Stimulated activated CD8-positive, alpha-beta memory T cell treated with anti-CD3 and anti-CD28 coated beads, Interleukin-4, amount 100 ng/mL, for 48 hours (primary cell): ENCODE results near the gene PCGF5.
A peak's percentile ranks its signal among the peaks of the same experiment; 100 is the strongest.
"Not testable (repeated sequence)": the region's sequence is repeated elsewhere in the genome, so short reads cannot be mapped to it uniquely, and the experiment has no call there.

Experiments used
- DNase-seq: peaks from one replicate; pipeline ENCODE4 v3.0.0-alpha.2; 2020

The PCGF5 gene

GRCh38 chr10:91210435-91210834, 10.0 kb upstream of the PCGF5 start:
- DNase-seq: no peak

DNA sequence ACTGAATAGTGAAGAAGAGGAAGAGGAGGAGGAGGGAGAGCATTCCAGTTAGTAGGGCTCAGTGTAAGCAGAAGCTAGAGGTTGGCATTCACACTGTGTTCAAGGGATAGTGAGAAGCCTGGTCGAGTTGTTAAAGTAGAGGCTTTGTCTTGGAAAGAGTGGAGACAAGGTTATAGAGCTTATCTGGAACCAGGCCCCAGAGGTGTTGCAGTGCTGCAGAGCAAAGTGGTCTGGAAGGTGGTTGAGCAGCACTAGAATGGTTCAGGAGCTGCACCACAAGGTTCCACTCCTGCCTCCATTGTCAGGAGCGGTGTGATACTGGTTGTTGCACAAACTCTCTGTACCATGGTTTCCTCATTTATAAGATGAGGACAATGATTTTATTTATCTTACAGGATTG, 8.8 kb upstream of the PCGF5 start:
- no peak for DNase-seq

DNA sequence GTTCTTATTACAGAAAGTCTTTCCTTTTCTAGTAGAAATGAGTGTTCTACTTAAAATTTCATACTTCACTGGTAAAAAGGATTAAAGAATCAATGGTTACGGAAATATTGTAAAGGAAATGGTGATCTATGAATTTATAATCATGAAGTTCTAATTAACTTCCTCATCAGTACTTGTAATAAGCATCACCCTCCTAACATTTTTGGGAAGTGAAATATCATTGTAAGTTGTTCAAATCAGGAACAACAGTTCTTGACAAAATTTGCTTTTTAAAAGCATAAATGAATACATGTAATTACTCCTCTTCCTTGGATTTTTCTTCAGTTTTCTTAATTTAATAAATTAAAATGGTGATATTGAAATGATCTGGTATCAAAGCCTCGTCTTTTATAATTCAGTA, 5.6 kb upstream of the PCGF5 start:
- DNase-seq: no peak

GRCh38 chr10:91215384-91215783, 5.1 kb upstream of the PCGF5 start:
- DNase-seq: no peak

- no peak for DNase-seq
Observed at GRCh38 chr10:91219371-91220193, 881 bp upstream of the PCGF5 start.

- DNase-seq: peak; percentile 44
Observed at GRCh38 chr10:91220954-91221675, 652 bp downstream of the PCGF5 start.

GRCh38 chr10:91226093-91226492, 5.6 kb downstream of the PCGF5 start:
- no peak for DNase-seq

- no peak for DNase-seq
Observed at GRCh38 chr10:91227576-91227975, 7.1 kb downstream of the PCGF5 start.

DNA sequence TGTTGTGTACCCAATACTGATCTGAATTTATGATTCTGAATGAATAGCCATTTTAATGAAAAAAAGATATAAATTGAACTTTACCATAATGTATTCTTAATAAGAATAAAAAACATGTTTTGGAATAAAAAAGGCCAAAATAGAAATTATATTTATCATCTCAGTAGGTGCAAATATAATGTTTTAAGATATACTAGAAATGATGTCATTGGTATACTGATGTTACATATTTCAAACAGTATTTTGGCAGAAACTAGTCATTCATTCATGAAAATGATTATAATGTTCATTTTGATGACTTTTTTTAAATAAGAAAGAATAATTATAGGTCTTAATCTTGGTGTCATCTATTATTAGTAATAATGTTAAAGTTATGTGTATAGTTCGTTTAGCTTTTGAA, 9.2 kb downstream of the PCGF5 start:
- no peak for DNase-seq

DNA sequence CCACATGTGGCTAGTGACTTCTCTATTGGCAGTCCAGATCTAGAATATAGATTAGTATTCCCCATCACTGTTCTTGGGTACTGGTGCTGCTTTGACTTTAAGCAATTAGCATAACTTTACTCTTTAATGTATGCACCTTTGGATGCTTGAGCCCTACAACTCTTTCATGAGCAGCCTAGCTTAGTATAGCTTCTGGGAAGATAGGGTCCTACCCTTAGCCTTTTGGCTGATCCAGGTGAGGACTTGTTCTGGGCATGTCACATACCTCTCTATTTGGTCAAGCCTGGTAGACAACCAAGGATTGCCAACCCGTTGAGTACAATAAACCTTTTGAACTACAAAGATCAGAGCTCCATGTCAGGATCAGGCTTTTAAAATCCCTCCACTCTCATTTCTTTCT, 17.7 kb downstream of the PCGF5 start:
- no peak for DNase-seq

GRCh38 chr10:91239789-91240188, 19.3 kb downstream of the PCGF5 start:
- DNase-seq: no peak

DNA sequence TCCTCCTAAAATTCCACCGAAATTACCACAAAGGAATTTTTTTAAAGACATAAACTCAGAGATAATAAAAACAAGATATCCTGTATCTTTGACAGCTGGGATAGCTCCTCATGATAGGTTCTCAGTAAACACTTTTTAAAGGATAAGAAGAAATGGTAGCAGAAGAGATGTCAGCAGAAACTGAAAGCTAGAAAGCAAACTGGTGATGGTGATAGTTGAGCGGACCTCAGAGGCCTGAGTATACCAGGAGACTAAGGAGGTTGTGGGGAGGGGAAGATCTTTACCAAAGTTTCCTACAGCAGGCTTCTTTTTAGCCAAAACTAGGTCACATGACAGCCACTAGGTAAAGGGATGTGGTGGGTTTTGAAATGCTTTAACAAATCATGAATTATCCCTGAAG, 22.5 kb downstream of the PCGF5 start:
- DNase-seq: no peak

GRCh38 chr10:91247360-91248111, 27.1 kb downstream of the PCGF5 start:
- no peak for DNase-seq

DNA sequence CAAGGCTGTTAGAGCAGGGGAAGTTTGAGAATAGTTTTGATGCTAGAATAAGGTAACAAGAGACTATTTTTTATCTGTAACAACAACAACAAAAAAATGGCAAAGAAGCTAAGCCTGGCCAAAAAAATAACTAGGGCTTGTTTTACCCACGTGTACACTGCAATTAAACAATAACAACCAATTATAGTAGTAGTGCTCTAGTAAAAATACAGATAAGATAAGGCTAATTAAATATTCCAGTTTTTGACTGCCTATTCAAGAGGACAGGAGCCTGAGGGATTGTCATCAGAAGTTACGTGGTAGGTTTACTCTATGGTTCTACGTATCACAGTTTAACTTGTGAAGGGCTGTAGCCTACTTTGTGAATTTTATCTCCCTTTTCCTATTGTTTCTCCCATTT, 29.2 kb downstream of the PCGF5 start:
- DNase-seq: no peak

DNA sequence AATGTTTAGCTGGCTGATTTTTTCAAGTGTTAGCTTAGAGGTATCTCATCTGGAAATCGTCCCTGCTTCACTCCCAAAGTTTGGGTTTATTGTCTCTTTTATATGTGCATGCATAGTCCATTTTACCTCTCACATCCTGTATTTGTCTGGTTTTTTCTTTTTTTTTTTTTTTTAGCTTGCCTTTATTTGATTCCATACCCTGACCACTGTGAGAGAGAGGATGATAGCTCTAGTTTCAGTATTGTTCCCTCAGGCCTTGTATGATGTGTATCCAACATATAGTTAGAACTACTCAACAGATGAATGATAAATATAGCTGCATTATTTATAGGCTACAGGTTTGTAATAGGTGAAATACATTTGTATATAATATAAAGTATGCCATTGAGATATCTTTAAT, 29.9 kb downstream of the PCGF5 start:
- DNase-seq: no peak

- peak; percentile 50 for DNase-seq
Observed at GRCh38 chr10:91251430-91252056, 31.1 kb downstream of the PCGF5 start.

DNA sequence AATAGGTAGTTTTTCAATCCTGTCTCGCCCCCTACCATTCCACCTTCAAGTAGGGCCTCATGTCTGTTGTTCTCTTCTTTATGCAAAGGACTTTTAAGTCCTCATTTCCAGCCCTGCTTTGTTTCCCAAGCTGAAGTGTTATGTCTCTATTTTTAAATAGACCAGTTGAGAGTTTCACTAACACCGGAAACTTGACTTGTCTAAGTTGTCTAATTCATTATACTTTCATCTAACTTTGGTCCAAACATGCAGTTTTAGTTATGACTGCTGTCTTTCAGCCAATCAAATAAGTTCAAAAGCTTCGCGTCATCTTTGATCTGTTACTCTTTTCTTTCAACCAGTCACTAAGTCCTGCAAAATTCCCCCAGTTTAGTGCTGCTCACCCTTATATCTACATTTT, 32.8 kb downstream of the PCGF5 start:
- DNase-seq: no peak

GRCh38 chr10:91257310-91257709, 36.8 kb downstream of the PCGF5 start:
- no peak for DNase-seq

- DNase-seq: not testable (repeated sequence)
Observed at GRCh38 chr10:91260417-91260816, 40.0 kb downstream of the PCGF5 start.

DNA sequence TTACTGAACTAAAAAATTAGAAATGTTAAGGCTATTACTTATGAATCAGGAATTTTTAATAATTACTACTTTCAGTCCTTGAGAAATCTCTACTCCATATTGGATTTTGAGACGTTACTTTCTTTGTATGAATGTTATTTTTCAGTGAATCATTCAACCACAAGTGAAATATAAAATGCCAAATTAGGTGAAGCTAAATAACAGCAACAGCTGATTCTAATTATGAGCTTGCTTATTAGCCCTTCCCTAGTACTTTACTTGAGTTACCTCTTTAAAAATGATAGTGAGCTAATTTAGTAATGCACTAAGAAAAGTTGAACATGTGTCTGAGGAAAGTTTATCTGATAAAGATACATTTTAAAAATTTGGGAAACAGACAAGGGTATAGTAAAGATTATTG, 51.4 kb downstream of the PCGF5 start:
- DNase-seq: no peak

DNA sequence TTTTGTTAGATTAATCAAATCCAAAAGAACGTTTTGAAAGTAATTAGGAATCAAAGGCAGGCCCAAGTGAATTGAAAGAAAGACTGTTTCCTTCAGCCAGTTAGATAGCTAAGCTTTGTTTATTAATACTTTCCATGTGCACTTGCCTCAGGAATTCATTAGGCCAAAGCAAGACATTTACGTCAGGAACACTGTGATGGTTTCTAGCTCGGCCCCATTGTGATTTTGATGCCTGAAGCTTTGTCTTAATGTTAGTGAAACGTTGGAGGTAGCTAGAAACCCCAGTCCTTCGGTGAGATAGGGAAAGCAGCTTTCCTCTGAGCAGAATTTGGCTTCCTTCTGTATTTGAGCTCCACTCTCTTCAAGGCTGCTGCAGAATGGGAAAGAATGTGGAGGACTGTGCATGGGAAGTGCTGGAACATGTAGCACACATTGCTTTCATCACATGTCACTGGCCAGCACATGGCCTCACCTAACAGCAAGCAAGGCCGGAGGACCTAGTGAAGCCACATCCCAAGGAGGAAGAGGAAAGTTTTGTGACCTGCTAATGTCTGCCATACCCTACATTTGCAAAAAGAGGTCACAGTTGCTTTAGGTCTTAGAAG, 64.1 kb downstream of the PCGF5 start:
- DNase-seq: no peak

- DNase-seq: no peak
Observed at GRCh38 chr10:91286572-91286971, 66.1 kb downstream of the PCGF5 start.

- no peak for DNase-seq
Observed at GRCh38 chr10:91287276-91287675, 66.8 kb downstream of the PCGF5 start.
